ENCODE data around the gene EFNB2. TPM values are rescaled to one million over a fixed set of nuclear protein-coding genes. Genes with fewer than 3 reads are reported as not detected.
A peak's percentile ranks its signal among the peaks of the same experiment; 100 is the strongest.

EFNB2 gene
- total RNA-seq, 4 donors from 2014 or later, result 46.8 to 84.2 (median 77.6) TPM

- Histone ChIP-seq H3K36me3 (no peaks in the 10 kb centered on the region), H3K4me3 (peak overlapping the region in 1 of 4 donors; percentile 7), H3K9me3 (no peaks in the 10 kb centered on the region), H3K27ac (peak overlapping the region; percentile 29 to 64 (median 52)), H3K27me3 (no peaks in the 10 kb centered on the region), H3K4me1 (peaks cover 3 to 73% (median 36%) of the 10 kb centered on the region in 4 donors)
- 50 to 51% methylated on average over 2 to 7 of the region's 7 CpGs for WGBS, 2 donors (ENCODE audit: low coverage in 1 of 2)
- peak; percentile 39 for DNase-seq
- TF ChIP-seq POLR2A (IDR thresholded peaks at IDR 0.05) (no peak), POLR2AphosphoS5 (IDR thresholded peaks at IDR 0.05) (no peak), CTCF (IDR thresholded peaks at IDR 0.05) (no peak), EP300 (IDR thresholded peaks at IDR 0.05; ENCODE audit: low read depth) (no peak)
- in situ Hi-C loops (cut with MboI; ENCODE audit: low pct_ligation_motif_present in 1 of 4, low pct_unique_long_range_greater_than_20kb in 1 of 4, low sequenced_read_pairs in 3 of 4), result loop anchor here in 2 of 4 donors (25.0 kb wide), 1 partner anchor 436 kb away; no protein-coding TSS in a partner anchor
- intact Hi-C loops (cut with DNase I; ENCODE audit: low total_unique reads), result no loop called here
Measured at GRCh38 chr13:106522898-106523525, 12.4 kb downstream of the EFNB2 start.

GRCh38 chr13:106522112-106522705, 13.3 kb downstream of the EFNB2 start:
- no peak overlapping the region for H3K4me3 ChIP-seq
- 35 to 58% methylated on average over 5 of the region's 5 CpGs for WGBS, 2 donors (ENCODE audit: low coverage in 1 of 2)
- no peaks in the 10 kb centered on the region for H3K27me3 ChIP-seq
- no peaks in the 10 kb centered on the region for H3K9me3 ChIP-seq
- in situ Hi-C loops (cut with MboI; ENCODE audit: low pct_ligation_motif_present in 1 of 4, low pct_unique_long_range_greater_than_20kb in 1 of 4, low sequenced_read_pairs in 3 of 4), result loop anchor here in 2 of 4 donors (25.0 kb wide), 1 partner anchor 435 kb away; no protein-coding TSS in a partner anchor
- no peaks in the 10 kb centered on the region for H3K36me3 ChIP-seq
- H3K4me1 ChIP-seq, result peaks cover under 1 to 68% (median 33%) of the 10 kb centered on the region in 4 donors
- peak overlapping the region; percentile 29 to 64 (median 52) for H3K27ac ChIP-seq
- intact Hi-C loops (cut with DNase I; ENCODE audit: low total_unique reads), result no loop called here
- DNase-seq, result no peak
- TF ChIP-seq POLR2AphosphoS5 (IDR thresholded peaks at IDR 0.05) (no peak), EP300 (IDR thresholded peaks at IDR 0.05; ENCODE audit: low read depth) (no peak), POLR2A (IDR thresholded peaks at IDR 0.05) (no peak), CTCF (IDR thresholded peaks at IDR 0.05) (no peak)

- Histone ChIP-seq H3K27ac (peak overlapping the region in 1 of 4 donors; percentile 18), H3K9me3 (no peaks in the 10 kb centered on the region), H3K4me1 (peaks cover 0 to 60% (median 33%) of the 10 kb centered on the region in 4 donors), H3K27me3 (no peaks in the 10 kb centered on the region), H3K36me3 (no peaks in the 10 kb centered on the region), H3K4me3 (no peak overlapping the region)
- TF ChIP-seq CTCF (IDR thresholded peaks at IDR 0.05) (no peak), POLR2AphosphoS5 (IDR thresholded peaks at IDR 0.05) (no peak), POLR2A (IDR thresholded peaks at IDR 0.05) (no peak), EP300 (IDR thresholded peaks at IDR 0.05; ENCODE audit: low read depth) (no peak)
- in situ Hi-C loops (cut with MboI; ENCODE audit: low pct_ligation_motif_present in 1 of 4, low pct_unique_long_range_greater_than_20kb in 1 of 4, low sequenced_read_pairs in 3 of 4), result loop anchor here in 2 of 4 donors (25.0 kb wide), 1 partner anchor 434 kb away; no protein-coding TSS in a partner anchor
- intact Hi-C loops (cut with DNase I; ENCODE audit: low total_unique reads), result no loop called here
- WGBS, 2 donors (ENCODE audit: low coverage in 1 of 2), result 37 to 43% methylated on average over 3 to 5 of the region's 5 CpGs
- DNase-seq, result no peak
Measured at GRCh38 chr13:106521095-106521799, 14.2 kb downstream of the EFNB2 start.
